ENCODE results near the gene EVX1.

Gene EVX1

GRCh38 chr7:27235387-27236311 is 7.0 kb upstream of the EVX1 start:
- no peak for DNase-seq (ENCODE audit: low read depth)

GRCh38 chr7:27237735-27238334 is 4.8 kb upstream of the EVX1 start:
- DNase-seq (ENCODE audit: low read depth): peak; percentile 32

GRCh38 chr7:27238979-27239386 is 3.6 kb upstream of the EVX1 start:
- no peak for DNase-seq (ENCODE audit: low read depth)

GRCh38 chr7:27239387-27240014 is 3.1 kb upstream of the EVX1 start:
- DNase-seq (ENCODE audit: low read depth): no peak

GRCh38 chr7:27240015-27240731 is 2.4 kb upstream of the EVX1 start:
- DNase-seq (ENCODE audit: low read depth): no peak

- no peak for DNase-seq (ENCODE audit: low read depth)
Observed at GRCh38 chr7:27241189-27242056, 1.2 kb upstream of the EVX1 start.

GRCh38 chr7:27242154-27242553 is 448 bp upstream of the EVX1 start:
- DNase-seq (ENCODE audit: low read depth): no peak

- no peak for DNase-seq (ENCODE audit: low read depth)
Observed at GRCh38 chr7:27243340-27244163, 950 bp downstream of the EVX1 start.

GRCh38 chr7:27244488-27245123 is 2.0 kb downstream of the EVX1 start:
- DNase-seq (ENCODE audit: low read depth): no peak

GRCh38 chr7:27245124-27245797 is 2.7 kb downstream of the EVX1 start:
- DNase-seq (ENCODE audit: low read depth): no peak

GRCh38 chr7:27245798-27246691 is 3.4 kb downstream of the EVX1 start:
- no peak for DNase-seq (ENCODE audit: low read depth)

- DNase-seq (ENCODE audit: low read depth): no peak
Observed at GRCh38 chr7:27247000-27247399, 4.4 kb downstream of the EVX1 start.

- no peak for DNase-seq (ENCODE audit: low read depth)
Observed at GRCh38 chr7:27247452-27248426, 5.1 kb downstream of the EVX1 start.

- DNase-seq (ENCODE audit: low read depth): no peak
Observed at GRCh38 chr7:27248427-27248806, 5.8 kb downstream of the EVX1 start.

GRCh38 chr7:27248911-27249723 is 6.5 kb downstream of the EVX1 start:
- DNase-seq (ENCODE audit: low read depth): peak; percentile 60

Measured in HS-5 (cell line).